ENCODE measurements around the gene NKX1-1.
"Not testable (repeated sequence)": the region's sequence is repeated elsewhere in the genome, so short reads cannot be mapped to it uniquely, and the experiment has no call there.

The NKX1-1 gene

GRCh38 chr4:1406394-1406980, at the start of gene NKX1-1:
Gene NKX1-1, minus strand, starts transcription at chr4:1406442. Its CDS starts 0 bp downstream, at chr4:1406442.
- no peak for DNase-seq (ENCODE audit: low spot score)

- DNase-seq (ENCODE audit: low spot score) = no peak
These were observed 47.5 kb upstream of the NKX1-1 start for GRCh38 chr4:1453731-1454130.

- no peak for DNase-seq (ENCODE audit: low spot score)
These were observed 46.3 kb upstream of the NKX1-1 start for GRCh38 chr4:1452431-1453051.

GRCh38 chr4:1451752-1452122, 45.5 kb upstream of the NKX1-1 start:
- DNase-seq (ENCODE audit: low spot score) = no peak

- DNase-seq (ENCODE audit: low spot score) = no peak
These were observed 45.0 kb upstream of the NKX1-1 start for GRCh38 chr4:1451106-1451751.

- no peak for DNase-seq (ENCODE audit: low spot score)
These were observed 43.8 kb upstream of the NKX1-1 start for GRCh38 chr4:1449833-1450741.

GRCh38 chr4:1449475-1449832, 43.2 kb upstream of the NKX1-1 start:
- DNase-seq (ENCODE audit: low spot score) = no peak

- DNase-seq (ENCODE audit: low spot score) = no peak
These were observed 42.6 kb upstream of the NKX1-1 start for GRCh38 chr4:1448589-1449420.

- DNase-seq (ENCODE audit: low spot score) = no peak
These were observed 41.7 kb upstream of the NKX1-1 start for GRCh38 chr4:1447676-1448588.

- DNase-seq (ENCODE audit: low spot score) = no peak
These were observed 40.5 kb upstream of the NKX1-1 start for GRCh38 chr4:1446502-1447386.

- DNase-seq (ENCODE audit: low spot score) = no peak
These were observed 39.6 kb upstream of the NKX1-1 start for GRCh38 chr4:1445716-1446445.

GRCh38 chr4:1443688-1444172, 37.5 kb upstream of the NKX1-1 start:
- DNase-seq (ENCODE audit: low spot score) = not testable (repeated sequence)

GRCh38 chr4:1427010-1427409, 20.8 kb upstream of the NKX1-1 start:
- DNase-seq (ENCODE audit: low spot score) = no peak

- no peak for DNase-seq (ENCODE audit: low spot score)
These were observed 15.4 kb upstream of the NKX1-1 start for GRCh38 chr4:1421657-1422056.

- DNase-seq (ENCODE audit: low spot score) = no peak
These were observed 13.5 kb upstream of the NKX1-1 start for GRCh38 chr4:1419708-1420107.

GRCh38 chr4:1418494-1419285, 12.4 kb upstream of the NKX1-1 start:
- DNase-seq (ENCODE audit: low spot score) = no peak

- DNase-seq (ENCODE audit: low spot score) = no peak
These were observed 11.5 kb upstream of the NKX1-1 start for GRCh38 chr4:1417522-1418390.
